Heart left ventricle (tissue), 16 donors: ENCODE results near the gene OSBP2. TPM values are rescaled to one million over a fixed set of nuclear protein-coding genes. Genes with fewer than 3 reads are reported as not detected.

Source experiments
- ATAC-seq, 4 donors: fragments of 200-7000 bp; cut with Tn5 transposase; one replicate each; pipeline ENCODE4 v1.9.1; 2020 to 2022; ENCODE audit warnings: moderate library complexity in 4 of 4, mild to moderate bottlenecking in 3 of 4, moderate number of reproducible peaks in 1 of 4
- DNase-seq, 5 donors: peaks; one replicate each; pipeline ENCODE4 v3.0.0-alpha.2; 2020
- H3K27ac ChIP-seq, 12 donors: fragments of 200-600 bp; sonication (generic) in 4 of 12; one replicate each; pipeline versions ENCODE4 v1.5.0 to v1.8.0; 2016 to 2022; ENCODE audit warnings: mild to moderate bottlenecking in 2 of 12
- H3K27me3 ChIP-seq, 9 donors: fragments of 200-600 bp; sonication (generic) in 2 of 9; one replicate each; pipeline versions ENCODE4 v1.5.1 to v1.8.0; 2016 to 2022; ENCODE audit warnings: mild to moderate bottlenecking in 3 of 9
- H3K36me3 ChIP-seq, 9 donors: fragments of 200-600 bp; sonication (generic) in 2 of 9; one replicate each; pipeline versions ENCODE4 v1.5.0 to v1.8.0; 2018 to 2022; ENCODE audit warnings: mild to moderate bottlenecking in 2 of 9
- H3K4me1 ChIP-seq, 12 donors: fragments of 200-600 bp; sonication (generic) in 4 of 12; one replicate each; pipeline versions ENCODE4 v1.5.0 to v1.8.0; 2016 to 2022; ENCODE audit warnings: mild to moderate bottlenecking in 3 of 12
- H3K4me3 ChIP-seq, 12 donors: fragments of 200-600 bp; sonication (generic) in 4 of 12; one replicate each; pipeline versions ENCODE4 v1.5.0 to v1.8.0; 2017 to 2022; ENCODE audit warnings: mild to moderate bottlenecking in 9 of 12, moderate library complexity in 4 of 12
- H3K9me3 ChIP-seq, 12 donors: fragments of 200-600 bp; sonication (generic) in 4 of 12; one replicate each; pipeline versions ENCODE4 v1.5.0 to v1.8.0; 2016 to 2022; ENCODE audit warnings: mild to moderate bottlenecking in 1 of 12
- CTCF ChIP-seq, 12 donors: fragments of 200-600 bp; sonication (generic) in 4 of 12; IDR thresholded peaks; one replicate each; pipeline versions ENCODE4 v1.5.0 to v1.8.0; 2018 to 2022; ENCODE audit warnings: antibody characterized with exemption in 12 of 12, mild to moderate bottlenecking in 5 of 12
- POLR2A ChIP-seq, 2 donors: fragments of 450-650 bp; IDR thresholded peaks; one replicate each; pipeline ENCODE4 v1.6.1; 2017; ENCODE audit warnings: antibody characterized with exemption in 2 of 2, mild to moderate bottlenecking in 2 of 2, moderate library complexity in 2 of 2
- WGBS, 4 donors: extraction: QIAGEN DNeasy Blood & Tissue Kit in 2 of 4; methylation state at CpG; one replicate each; pipeline versions ENCODE4 v1.1.5 to v1.1.7; 2013 to 2018; 5-methylcytosine and 5-hydroxymethylcytosine counted together
- intact Hi-C, 10 donors: fragments of 100-400 bp; cut with DNase I; formaldehyde crosslinking; loops; one replicate each; pipeline versions ENCODE4 v1.11.1 to v1.14.2; 2022
- polyA plus RNA-seq, 2 donors: library from polyadenylated mRNA; stranded (reverse); fragments of 200-250 nt; gene quantifications; one replicate each; pipeline ENCODE4 v1.2.3, GENCODE V29; 2013
- total RNA-seq, 9 donors: library from RNA; depleted of rRNA in 2 of 9; stranded (reverse); fragments of >200 nt in 2 of 9; fragmentation: NEBNext Ultra II Directional in 3 of 9; extraction: Animal tissue kit (Norgen Biotek cat#: 25700) in 3 of 9; gene quantifications; one replicate each; pipeline versions ENCODE4 v1.1.0 to v1.2.4, GENCODE V29; 2016 to 2023
- donor health status: ischemic (EF 13 %, LVEDD 7.1; RV severe dilation, severe dysfunction).
- donor health status: healthy with polysubstance abuse.
- donor health status: DM: no; HTN: yes; CAD: no.
- donor health status: DM: no; HTN: no; CAD: no.
- donor health status: ischemic (EF 25% LVEDD 6.9; RV normal size, moderate dysfunction).
- donor health status: ischemic (EF 25% LVEDD 5.7; RV mildly dilated, moderate dysfunction).
- donor health status: healthy.
- donor health status: DM: yes; HTN: yes; CAD: no.
- donor health status: ischemic (EF 35%, LVEDD 5.7; RV mildly dilated, moderate dysfunction).
- donor health status: nonischemic (EF 11% LVEDD 7.7; RV severe dilation, severe dysfunction).
- donor health status: DM: yes; HTN: yes; CAD: no.
- donor health status: PGD.
- donor health status: ischemic (EF 29% LVEDD 5.4; RV normal size, mild dysfunction).
- donor health status: nonischemic (EF 23%, LVEDD 6.1; RV moderate dilation, normal function).

Gene OSBP2
- total and polyA plus RNA-seq, 11 donors, result 2.0 to 23.5 (median 12.2) TPM

- H3K36me3 ChIP-seq, result no peaks in the 10 kb centered on the region
- peaks cover 0 to 29% (median 22%) of the 10 kb centered on the region in 9 donors for H3K27me3 ChIP-seq
- no peak for ATAC-seq
- WGBS, 4 donors, result 81 to 93% (median 87%) methylated on average over 4 of the region's 4 CpGs
- DNase-seq, result no peak
- intact Hi-C loops, result no loop called here
- H3K4me3 ChIP-seq, result no peak overlapping the region
- no peak for TF ChIP-seq CTCF (IDR thresholded peaks at IDR 0.05)
- no peak for TF ChIP-seq POLR2A (IDR thresholded peaks at IDR 0.05)
- no peaks in the 10 kb centered on the region for H3K9me3 ChIP-seq
- peaks cover 0 to 24% (median 11%) of the 10 kb centered on the region in 12 donors for H3K4me1 ChIP-seq
- H3K27ac ChIP-seq, result no peak overlapping the region
Observed at GRCh38 chr22:30826670-30827355, 132.1 kb downstream of the OSBP2 start.

- Histone ChIP-seq H3K9me3 (no peaks in the 10 kb centered on the region), H3K27me3 (peaks cover 0 to 21% (median 14%) of the 10 kb centered on the region in 9 donors), H3K27ac (no peak overlapping the region), H3K4me3 (no peak overlapping the region), H3K36me3 (no peaks in the 10 kb centered on the region), H3K4me1 (peaks cover 0 to 18% (median 6%) of the 10 kb centered on the region in 12 donors)
- TF ChIP-seq POLR2A (IDR thresholded peaks at IDR 0.05) (no peak), CTCF (IDR thresholded peaks at IDR 0.05) (no peak)
- intact Hi-C loops, result no loop called here
- DNase-seq (no peak), ATAC-seq (no peak)
- WGBS, 4 donors, result 91 to 96% (median 93%) methylated on average over 6 of the region's 6 CpGs
Observed at GRCh38 chr22:30827646-30828045, 133.0 kb downstream of the OSBP2 start.

GRCh38 chr22:30828187-30829155 is 133.8 kb downstream of the OSBP2 start:
- Histone ChIP-seq H3K27me3 (peaks cover 0 to 13% (median 5%) of the 10 kb centered on the region in 9 donors), H3K4me3 (no peak overlapping the region), H3K36me3 (no peaks in the 10 kb centered on the region), H3K27ac (no peak overlapping the region), H3K9me3 (no peaks in the 10 kb centered on the region), H3K4me1 (peaks cover 0 to 15% (median 2%) of the 10 kb centered on the region in 12 donors)
- intact Hi-C loops, result no loop called here
- TF ChIP-seq POLR2A (IDR thresholded peaks at IDR 0.05) (no peak), CTCF (IDR thresholded peaks at IDR 0.05) (no peak)
- ATAC-seq (no peak), DNase-seq (no peak)
- 93 to 95% (median 94%) methylated on average over 12 to 14 of the region's 14 CpGs for WGBS, 4 donors
